HG02870 (cell line): Measurements from ENCODE around the gene GPRASP3.
"Not testable (repeated sequence)": the region's sequence is repeated elsewhere in the genome, so short reads cannot be mapped to it uniquely, and the experiment has no call there.

Experiments used
- ATAC-seq: cut with Tn5 transposase; IDR thresholded peaks from one replicate; pipeline ENCODE4 v1.9.1; 2021; ENCODE audit warnings: mild to moderate bottlenecking, moderate library complexity; ENCODE audit not compliant: unreplicated experiment

GPRASP3 gene

GRCh38 chrX:102720237-102721168, at the start of gene GPRASP3:
Gene GPRASP3, plus strand, starts transcription at chrX:102720743. Its CDS starts 28,253 bp downstream, at chrX:102748996.
- peak; percentile 98 for ATAC-seq

DNA sequence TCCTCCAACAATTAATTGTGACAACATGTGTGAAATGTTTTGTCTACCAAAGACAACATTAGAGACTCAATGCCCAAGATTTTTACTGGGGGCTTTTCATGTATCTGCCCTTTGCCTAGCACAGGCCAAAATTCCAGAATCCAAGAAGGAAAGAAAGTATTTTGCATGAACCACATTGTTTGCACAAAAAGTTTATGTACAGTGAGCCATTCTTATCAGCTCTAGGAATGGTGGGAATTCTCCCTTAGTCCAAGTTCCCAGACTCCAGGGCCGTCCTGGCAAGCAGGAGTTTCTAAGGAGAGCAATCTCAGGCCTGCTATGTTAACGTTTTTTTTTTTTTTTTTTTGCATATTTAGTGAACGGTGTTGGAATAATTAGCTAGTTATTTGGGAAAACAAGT, 47.7 kb upstream of the GPRASP3 start:
- ATAC-seq: no peak

DNA sequence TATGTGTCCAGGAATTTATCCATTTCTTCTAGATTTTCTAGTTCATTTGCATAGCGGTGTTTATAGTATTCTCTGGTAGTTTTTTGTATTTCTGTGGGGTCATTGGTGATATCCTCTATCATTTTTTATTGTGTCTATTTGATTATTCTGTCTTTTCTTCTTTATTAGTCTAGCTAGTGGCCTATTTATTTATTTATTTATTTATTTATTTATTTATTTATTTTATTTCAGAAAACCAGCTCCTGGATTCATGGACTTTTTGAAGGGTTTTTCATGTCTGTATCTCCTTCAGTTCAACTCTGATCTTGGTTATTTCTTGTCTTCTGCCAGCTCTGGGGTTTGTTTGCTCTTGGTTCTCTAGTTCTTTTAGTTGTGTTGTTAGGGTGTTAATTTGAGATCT, 43.1 kb upstream of the GPRASP3 start:
- not testable (repeated sequence) for ATAC-seq

DNA sequence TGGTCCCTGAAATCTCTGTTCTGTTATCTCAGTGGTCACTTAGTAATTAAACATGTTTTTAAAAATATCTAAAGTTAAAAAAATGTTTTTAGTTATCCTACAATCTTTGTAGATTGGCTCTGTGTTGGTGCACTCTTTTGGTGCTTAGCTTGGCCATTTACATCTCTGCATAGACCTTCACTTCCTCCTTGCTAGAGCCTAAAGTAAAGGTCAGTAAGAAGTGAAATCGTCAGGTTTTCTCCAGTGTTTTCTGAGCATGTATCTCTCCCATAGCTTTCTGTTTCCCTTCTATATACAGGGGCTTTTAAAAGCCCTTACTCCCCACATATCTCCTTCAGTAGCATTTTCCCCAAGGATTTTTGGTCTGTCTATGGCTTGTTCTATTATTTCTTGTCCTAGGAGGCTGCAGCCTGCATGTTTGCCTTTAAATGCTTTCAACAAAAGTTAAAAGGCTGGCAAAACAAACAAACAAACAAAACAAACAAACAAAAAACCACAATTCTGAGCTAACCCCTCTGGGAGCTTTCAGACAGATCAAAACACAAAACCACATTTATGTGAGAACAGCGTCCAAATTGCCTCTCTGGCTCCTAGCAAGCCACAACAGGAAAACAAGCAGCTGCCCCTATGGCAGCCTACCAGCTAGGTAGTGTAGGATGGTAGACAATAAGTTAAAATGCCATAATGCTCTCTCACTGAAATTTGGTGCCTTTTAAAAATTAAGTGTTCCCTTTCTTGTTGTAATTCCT, 35.6 kb upstream of the GPRASP3 start:
- no peak for ATAC-seq

DNA sequence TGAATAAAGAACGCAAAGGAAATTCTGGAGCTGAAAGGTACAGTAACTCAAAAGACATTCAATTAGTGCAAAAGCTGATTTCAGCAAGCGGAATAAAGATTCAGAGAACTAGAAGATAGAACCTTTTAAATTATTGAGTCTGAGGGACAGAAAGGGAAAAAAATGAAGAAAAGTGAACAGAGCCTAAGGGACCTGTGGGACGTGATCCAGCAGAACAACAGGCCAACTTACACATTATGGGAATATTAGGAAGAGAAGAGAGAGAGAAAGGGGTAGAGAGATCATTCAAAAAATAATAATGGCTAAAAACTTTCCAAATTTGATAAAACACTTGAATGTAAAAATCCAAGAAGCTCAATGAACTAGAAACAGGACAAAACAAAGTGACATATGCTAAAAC, 25.8 kb upstream of the GPRASP3 start:
- no peak for ATAC-seq

DNA sequence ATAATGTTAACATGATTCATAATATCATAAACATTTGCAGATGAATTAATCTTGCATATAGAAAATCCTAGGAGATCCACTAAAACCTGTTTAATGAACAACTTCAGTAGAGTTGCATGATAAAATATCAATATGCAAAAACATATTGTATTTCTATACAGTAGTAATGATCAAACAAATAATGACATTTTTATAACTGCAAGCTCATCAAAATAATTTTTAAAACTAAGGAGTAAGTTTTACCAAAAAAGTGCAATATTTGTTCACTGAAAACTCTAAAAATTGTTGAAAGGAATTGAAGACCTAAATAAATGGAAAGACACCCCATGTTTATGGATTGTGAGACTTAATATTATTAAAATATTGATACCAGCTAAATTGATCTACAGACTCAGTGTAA, 24.2 kb upstream of the GPRASP3 start:
- ATAC-seq: no peak

GRCh38 chrX:102697494-102697893, 23.0 kb upstream of the GPRASP3 start:
- no peak for ATAC-seq

DNA sequence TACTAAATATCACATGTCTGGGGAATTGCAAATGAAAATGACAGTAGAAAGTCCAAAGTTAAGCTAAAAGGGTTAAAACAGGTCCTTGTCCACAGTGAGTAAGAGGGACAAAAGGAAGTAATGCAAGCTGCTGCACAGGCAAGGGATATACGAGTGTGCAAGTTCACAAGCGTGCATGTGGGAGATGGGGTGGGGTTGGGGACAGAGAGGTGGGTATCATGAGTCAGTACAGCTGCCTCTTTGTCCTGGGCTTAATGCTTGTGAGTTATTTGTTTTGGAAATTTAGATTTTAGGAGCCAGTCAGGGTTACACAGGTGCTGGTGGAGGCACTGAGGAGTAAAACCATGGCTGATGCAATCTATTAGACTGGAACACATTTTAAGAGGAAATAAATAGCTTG, 11.6 kb upstream of the GPRASP3 start:
- ATAC-seq: no peak

DNA sequence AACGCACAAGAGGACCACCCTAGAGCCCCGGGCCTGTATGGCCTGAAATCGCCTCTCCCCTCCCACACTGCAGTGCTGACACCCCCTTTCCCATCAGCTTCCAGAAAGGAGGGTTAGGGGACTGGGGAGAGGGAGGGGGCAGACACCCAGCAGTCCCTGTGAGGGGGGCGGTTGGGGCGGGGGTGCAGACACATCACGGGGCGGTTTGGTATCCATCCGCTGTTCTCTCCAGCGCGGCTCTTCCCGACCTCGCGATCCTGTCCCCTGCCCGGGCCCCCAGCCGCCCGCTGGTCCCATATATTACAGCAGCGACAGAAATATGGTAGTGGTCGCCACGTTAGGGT, 8.7 kb upstream of the GPRASP3 start:
- no peak for ATAC-seq

DNA sequence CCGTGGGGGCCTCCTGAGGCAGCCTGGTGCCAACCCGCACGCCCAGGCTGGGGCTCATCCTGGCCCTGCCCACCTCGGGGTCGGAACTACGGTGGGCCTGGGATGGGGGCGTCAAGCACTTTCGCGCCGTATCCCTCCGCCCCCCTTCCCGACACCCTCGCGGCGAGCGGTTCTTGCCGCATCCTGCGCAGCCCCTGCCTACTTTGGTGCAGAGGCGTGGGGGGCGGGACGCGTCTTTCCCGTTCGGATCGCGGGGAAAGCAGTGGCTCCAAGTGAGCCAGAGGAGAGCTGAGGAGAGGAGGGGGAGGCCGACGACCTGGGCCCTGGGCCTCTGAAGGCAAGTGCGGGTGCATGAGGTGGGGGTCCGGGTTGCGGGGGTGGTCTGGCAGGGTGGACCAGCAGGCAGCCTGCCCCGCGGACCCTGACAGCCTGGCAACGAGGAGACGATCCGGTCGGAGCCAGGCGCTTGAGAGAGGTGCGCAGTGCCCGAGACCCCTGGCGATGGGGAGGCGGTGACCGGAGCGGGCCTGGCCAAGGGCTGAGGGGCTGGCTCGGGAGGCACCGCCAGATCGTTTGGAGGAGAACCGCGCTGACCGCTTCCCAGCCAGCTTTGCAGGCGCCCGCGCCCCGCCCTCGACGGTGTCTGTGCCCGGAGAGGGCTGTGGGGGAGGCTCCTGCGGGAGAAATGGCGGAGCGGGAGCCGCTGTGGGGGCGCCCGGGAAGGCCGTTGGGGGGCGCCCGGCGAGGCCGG, 8.2 kb upstream of the GPRASP3 start, which contains the start of gene GPRASP2:
Gene GPRASP2, plus strand, starts transcription at position 233 of the 751 bp plus-strand sequence. CDS start 2,422 bp downstream, outside the sequence.
- peak; percentile 35 for ATAC-seq

- peak; percentile 39 for ATAC-seq
These were observed 7.4 kb upstream of the GPRASP3 start for GRCh38 chrX:102712981-102713625.

GRCh38 chrX:102714994-102715393, 5.5 kb upstream of the GPRASP3 start:
- ATAC-seq: no peak

GRCh38 chrX:102715967-102716366, 4.6 kb upstream of the GPRASP3 start:
- ATAC-seq: no peak

DNA sequence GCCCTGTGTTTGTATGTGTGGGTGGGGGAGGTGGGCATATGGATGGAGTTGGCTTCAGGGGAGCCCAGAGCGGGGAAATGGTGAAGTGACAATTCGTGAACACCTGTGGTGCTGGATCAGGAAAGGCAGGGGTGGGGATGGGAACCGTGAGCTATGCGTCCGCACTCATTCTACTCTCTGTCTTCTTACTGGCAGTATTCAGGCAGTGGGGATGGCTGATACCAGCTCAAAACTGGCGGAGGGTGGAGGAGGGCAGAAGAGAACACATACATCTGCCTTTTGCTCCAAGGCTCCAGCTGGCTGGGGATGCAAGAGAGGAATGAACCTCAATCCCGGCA, 595 bp downstream of the GPRASP3 start:
- ATAC-seq: not testable (repeated sequence)

- ATAC-seq: no peak
These were observed 2.9 kb downstream of the GPRASP3 start for GRCh38 chrX:102723456-102723855.

GRCh38 chrX:102727761-102728160, 7.2 kb downstream of the GPRASP3 start:
- ATAC-seq: no peak

DNA sequence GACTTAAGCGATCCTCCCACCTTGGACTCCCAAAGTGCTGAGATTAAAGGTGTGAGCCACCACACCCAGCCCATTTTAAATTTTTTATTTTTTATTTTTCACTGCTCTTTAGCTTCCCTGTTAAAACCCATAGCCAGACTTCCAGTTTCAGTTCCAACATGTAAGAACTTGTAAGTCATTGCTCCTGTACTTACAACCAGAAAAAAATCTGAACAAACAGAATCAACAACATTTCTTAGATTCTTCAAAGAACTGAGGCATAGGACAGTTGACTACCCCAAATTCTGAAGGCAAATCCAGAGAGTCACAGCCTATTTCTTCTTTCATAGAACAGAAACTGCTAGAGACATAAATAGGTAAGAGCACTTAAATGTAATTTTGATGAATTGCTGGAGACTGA, 8.1 kb downstream of the GPRASP3 start:
- no peak for ATAC-seq

GRCh38 chrX:102739657-102740056, 19.1 kb downstream of the GPRASP3 start:
- no peak for ATAC-seq

DNA sequence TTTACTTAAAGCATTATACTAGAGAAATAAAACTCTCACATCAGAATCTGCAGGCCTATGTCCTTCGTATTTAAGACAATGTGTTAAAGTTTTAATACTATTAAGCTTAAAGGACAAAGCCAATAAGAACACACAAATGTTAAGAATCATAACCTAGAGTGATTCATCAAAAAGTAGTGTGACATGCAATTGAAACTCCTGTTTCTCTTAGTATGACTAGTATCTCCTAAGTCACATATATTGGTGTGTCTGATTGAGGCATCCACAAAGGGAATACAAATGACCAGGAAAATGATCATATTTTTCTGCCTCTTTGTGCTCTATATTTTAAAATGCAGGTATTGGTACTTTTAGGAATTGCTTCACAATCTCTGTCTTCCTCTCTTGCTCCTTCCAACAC, 23.8 kb downstream of the GPRASP3 start:
- ATAC-seq: peak; percentile 53

- ATAC-seq: no peak
These were observed 24.9 kb downstream of the GPRASP3 start for GRCh38 chrX:102745513-102745856.
